Endodermal cell (in vitro differentiated cells): ENCODE data around the gene FAM9A. TPM values are rescaled to one million over a fixed set of nuclear protein-coding genes. Genes with fewer than 3 reads are reported as not detected.

Source experiments
- DNase-seq: peaks from one replicate; pipeline ENCODE4 v3.0.0-alpha.2; 2017
- H3K27ac ChIP-seq: 2 replicates; pipeline ENCODE4 v1.5.1; 2013; ENCODE audit warnings: mild to moderate bottlenecking, low read depth, low read length, moderate library complexity
- H3K27me3 ChIP-seq: 2 replicates; pipeline ENCODE4 v1.6.1; 2013; ENCODE audit warnings: mild to moderate bottlenecking, low read length, moderate library complexity; ENCODE audit not compliant: insufficient read depth, control insufficient read depth, poor library complexity, severe bottlenecking
- H3K36me3 ChIP-seq: 2 replicates; pipeline ENCODE4 v1.7.0; 2013; ENCODE audit warnings: mild to moderate bottlenecking, low read length, moderate library complexity; ENCODE audit not compliant: control insufficient read depth, insufficient read depth
- H3K4me1 ChIP-seq: one replicate; pipeline ENCODE4 v1.7.0; 2013; ENCODE audit warnings: low read length; ENCODE audit not compliant: control insufficient read depth, insufficient read depth
- H3K4me3 ChIP-seq: 2 replicates; pipeline ENCODE4 v1.5.1; 2013; ENCODE audit warnings: mild to moderate bottlenecking, low read length, moderate library complexity
- H3K9ac ChIP-seq: 2 replicates; pipeline ENCODE4 v1.6.1; 2013; ENCODE audit warnings: mild to moderate bottlenecking, low read length, moderate library complexity; ENCODE audit not compliant: poor library complexity, severe bottlenecking; ENCODE audit errors: extremely low read depth
- H3K9me3 ChIP-seq: 2 replicates; pipeline ENCODE4 v1.6.1; 2013; ENCODE audit warnings: mild to moderate bottlenecking, low read length, moderate library complexity; ENCODE audit not compliant: control insufficient read depth
- H3K27ac Mint-ChIP-seq: 2 replicates; pipeline ENCODE4 v1.8.0; 2020; ENCODE audit warnings: mixed read lengths
- H3K27me3 Mint-ChIP-seq: 2 replicates; pipeline ENCODE4 v1.8.0; 2021; ENCODE audit warnings: mild to moderate bottlenecking, mixed read lengths; ENCODE audit not compliant: insufficient read depth
- H3K36me3 Mint-ChIP-seq: 2 replicates; pipeline ENCODE4 v1.8.0; 2020; ENCODE audit warnings: low read depth, mixed read lengths
- H3K4me1 Mint-ChIP-seq: 2 replicates; pipeline ENCODE4 v1.8.0; 2020; ENCODE audit warnings: mixed read lengths
- H3K4me3 Mint-ChIP-seq: 2 replicates; pipeline ENCODE4 v1.8.0; 2020; ENCODE audit warnings: mild to moderate bottlenecking, moderate library complexity, mixed read lengths
- H3K9me3 Mint-ChIP-seq: 2 replicates; pipeline ENCODE4 v1.8.0; 2020; ENCODE audit warnings: mild to moderate bottlenecking, mixed read lengths
- CTCF ChIP-seq: fragments of 200-600 bp; sonication (generic); conservative IDR thresholded peaks from 2 replicates; pipeline ENCODE4 v1.5.0; 2021; ENCODE audit warnings: antibody characterized with exemption, mild to moderate bottlenecking
- WGBS, 2 experiments: methylation state at CpG; one replicate each; pipeline versions ENCODE4 v1.1.5 to v1.1.7; 2013; ENCODE audit warnings: missing lambda C conversion rate in 2 of 2, mixed read lengths in 1 of 2; ENCODE audit not compliant: insufficient coverage in 1 of 2, insufficient read length in 1 of 2; 5-methylcytosine and 5-hydroxymethylcytosine counted together
- long read RNA-seq, 4 experiments: library from polyadenylated mRNA in 2 of 4; library from RNA in 1 of 4; library from capped mRNA in 1 of 4; stranded (forward) in 3 of 4; unstranded in 1 of 4; transcript quantifications; one replicate each; pipeline ENCODE4 v2.0.0, GENCODE V29; 2020 to 2021; ENCODE audit warnings: inconsistent platforms in 1 of 4
- polyA plus RNA-seq, 2 experiments: library from polyadenylated mRNA; stranded (reverse); fragments of 50-300 nt; gene quantifications; one replicate each; pipeline ENCODE4 v1.2.3, GENCODE V29; 2013
- total RNA-seq, 2 donors: library from RNA; stranded (reverse); fragmentation: NEBNext Ultra II Directional in 1 of 2; extraction: Animal tissue kit (Norgen Biotek cat#: 25700) in 1 of 2; gene quantifications; 2 replicates in 1 of 2; 3 replicates in 1 of 2; pipeline ENCODE4 v1.2.1, GENCODE V29; 2021

FAM9A gene
- total RNA-seq, result not detected
- polyA plus RNA-seq (2013, experiment 1 of 2), result not detected
- not detected for polyA plus RNA-seq (2013, experiment 2 of 2)
- long read RNA-seq, experiment 1, result 0 reads
- long read RNA-seq, experiment 2, result 0 reads
- long read RNA-seq, experiment 3, result 0 reads
- long read RNA-seq, experiment 4, result 0 reads

- Histone ChIP-seq H3K4me3 (no peak within 1 kb of the TSS), H3K27me3 (no peaks in the 10 kb centered on the region), H3K27ac (no peak within 1 kb of the TSS), H3K4me1 (no peaks in the 10 kb centered on the region), H3K9me3 (no peaks in the 10 kb centered on the region), H3K36me3 (no peaks in the 10 kb centered on the region), H3K9ac (no peak within 1 kb of the TSS)
- Mint-ChIP-seq H3K27me3 (peaks cover 1% of the 10 kb centered on the region), H3K9me3 (peaks cover 4% of the 10 kb centered on the region), H3K36me3 (no peaks in the 10 kb centered on the region), H3K4me1 (no peaks in the 10 kb centered on the region), H3K27ac (no peak within 1 kb of the TSS), H3K4me3 (no peak within 1 kb of the TSS)
- no peak for DNase-seq
- no peak for TF ChIP-seq CTCF
- 93 to 100% methylated on average over 1 to 30 of the region's 32 CpGs for WGBS, 2 experiments
Measured at GRCh38 chrX:8801041-8801599, at the start of gene FAM9A. FAM9A (minus strand) TSS chrX:8801383; CDS start chrX:8800171, 1,212 bp downstream.

- 90 to 94% methylated on average over 3 to 6 of the region's 6 CpGs for WGBS, 2 experiments
- no peak overlapping the region for H3K9ac ChIP-seq
- Mint-ChIP-seq H3K27me3 (peaks cover 2% of the 10 kb centered on the region), H3K27ac (no peak overlapping the region), H3K4me1 (no peaks in the 10 kb centered on the region), H3K36me3 (no peaks in the 10 kb centered on the region), H3K9me3 (peaks cover 18% of the 10 kb centered on the region), H3K4me3 (no peak overlapping the region)
- H3K36me3 ChIP-seq, result no peaks in the 10 kb centered on the region
- H3K9me3 ChIP-seq, result no peaks in the 10 kb centered on the region
- H3K4me3 ChIP-seq, result no peak overlapping the region
- TF ChIP-seq CTCF, result no peak
- H3K27ac ChIP-seq, result no peak overlapping the region
- H3K4me1 ChIP-seq, result no peaks in the 10 kb centered on the region
- no peak for DNase-seq
- no peaks in the 10 kb centered on the region for H3K27me3 ChIP-seq
Measured at GRCh38 chrX:8850478-8850877, 49.3 kb upstream of the FAM9A start.

GRCh38 chrX:8849945-8850344, 48.8 kb upstream of the FAM9A start:
- no peaks in the 10 kb centered on the region for H3K4me1 Mint-ChIP-seq
- H3K9me3 ChIP-seq, result no peaks in the 10 kb centered on the region
- H3K9me3 Mint-ChIP-seq, result peaks cover 21% of the 10 kb centered on the region
- H3K4me3 ChIP-seq, result no peak overlapping the region
- no peak overlapping the region for H3K27ac ChIP-seq
- no peak overlapping the region for H3K27ac Mint-ChIP-seq
- TF ChIP-seq CTCF, result peak; percentile 55
- H3K4me3 Mint-ChIP-seq, result no peak overlapping the region
- H3K36me3 Mint-ChIP-seq, result no peaks in the 10 kb centered on the region
- no peak overlapping the region for H3K9ac ChIP-seq
- H3K4me1 ChIP-seq, result no peaks in the 10 kb centered on the region
- H3K36me3 ChIP-seq, result no peaks in the 10 kb centered on the region
- no peak for DNase-seq
- H3K27me3 Mint-ChIP-seq, result peaks cover 2% of the 10 kb centered on the region
- WGBS, 2 experiments, result 85% methylated on average over 2 of the region's 2 CpGs; no CpG with 5 or more reads in 1 of the 2 experiments
- H3K27me3 ChIP-seq, result no peaks in the 10 kb centered on the region
